Central memory CD4-positive, alpha-beta T cell (primary cell): ENCODE data around the gene LHFPL5.

Source experiments
- DNase-seq: peaks from one replicate; pipeline ENCODE4 v3.0.0; 2022

Gene LHFPL5

GRCh38 chr6:35794536-35795452, 10.4 kb upstream of the LHFPL5 start:
- DNase-seq, result no peak

- DNase-seq, result no peak
Measured at GRCh38 chr6:35795453-35796071, 9.6 kb upstream of the LHFPL5 start.

GRCh38 chr6:35796236-35796635, 8.9 kb upstream of the LHFPL5 start:
- DNase-seq, result no peak

GRCh38 chr6:35797837-35798526, 7.2 kb upstream of the LHFPL5 start:
- no peak for DNase-seq

- no peak for DNase-seq
Measured at GRCh38 chr6:35798706-35799105, 6.4 kb upstream of the LHFPL5 start.

- no peak for DNase-seq
Measured at GRCh38 chr6:35801148-35801547, 4.0 kb upstream of the LHFPL5 start.

GRCh38 chr6:35808688-35809087, 3.5 kb downstream of the LHFPL5 start:
- DNase-seq, result no peak

GRCh38 chr6:35809809-35810208, 4.7 kb downstream of the LHFPL5 start:
- no peak for DNase-seq

GRCh38 chr6:35810971-35811698, 6.0 kb downstream of the LHFPL5 start:
- no peak for DNase-seq

GRCh38 chr6:35811699-35811995, 6.5 kb downstream of the LHFPL5 start:
- no peak for DNase-seq

- no peak for DNase-seq
Measured at GRCh38 chr6:35817515-35817914, 12.4 kb downstream of the LHFPL5 start.

- no peak for DNase-seq
Measured at GRCh38 chr6:35823601-35824000, 18.4 kb downstream of the LHFPL5 start.

GRCh38 chr6:35824552-35825192, 19.5 kb downstream of the LHFPL5 start:
- DNase-seq, result no peak

GRCh38 chr6:35829306-35829705, 24.2 kb downstream of the LHFPL5 start:
- DNase-seq, result no peak

GRCh38 chr6:35831257-35832007, 26.3 kb downstream of the LHFPL5 start:
- no peak for DNase-seq

GRCh38 chr6:35833536-35833935, 28.4 kb downstream of the LHFPL5 start:
- DNase-seq, result no peak

- DNase-seq, result no peak
Measured at GRCh38 chr6:35839019-35839418, 33.9 kb downstream of the LHFPL5 start.

- no peak for DNase-seq
Measured at GRCh38 chr6:35842381-35842780, 37.2 kb downstream of the LHFPL5 start.

- DNase-seq, result no peak
Measured at GRCh38 chr6:35844290-35844689, 39.1 kb downstream of the LHFPL5 start.

- no peak for DNase-seq
Measured at GRCh38 chr6:35850208-35850607, 45.1 kb downstream of the LHFPL5 start.

GRCh38 chr6:35852994-35853393, 47.8 kb downstream of the LHFPL5 start:
- no peak for DNase-seq

- no peak for DNase-seq
Measured at GRCh38 chr6:35856250-35856649, 51.1 kb downstream of the LHFPL5 start.
